HPDE6-E6E7 (cell line): ENCODE measurements around the gene XRCC4.
"Not testable (repeated sequence)": the region's sequence is repeated elsewhere in the genome, so short reads cannot be mapped to it uniquely, and the experiment has no call there.

Experiments
- DNase-seq: peaks from one replicate; pipeline ENCODE4 v3.0.0; 2011; ENCODE audit warnings: missing footprints; ENCODE audit errors: extremely low spot score

Gene XRCC4

GRCh38 chr5:83118471-83118870, 41.1 kb downstream of the XRCC4 start:
- no peak for DNase-seq

GRCh38 chr5:83118976-83119375, 41.6 kb downstream of the XRCC4 start:
- DNase-seq = no peak

GRCh38 chr5:83124593-83124992, 47.2 kb downstream of the XRCC4 start:
- DNase-seq = no peak

GRCh38 chr5:83125560-83125959, 48.2 kb downstream of the XRCC4 start:
- no peak for DNase-seq

GRCh38 chr5:83126501-83126900, 49.2 kb downstream of the XRCC4 start:
- DNase-seq = no peak

GRCh38 chr5:83133797-83134196, 56.5 kb downstream of the XRCC4 start:
- no peak for DNase-seq

- no peak for DNase-seq
Measured at GRCh38 chr5:83142526-83142925, 65.2 kb downstream of the XRCC4 start.

- no peak for DNase-seq
Measured at GRCh38 chr5:83145241-83145640, 67.9 kb downstream of the XRCC4 start.

- DNase-seq = no peak
Measured at GRCh38 chr5:83145882-83146331, 68.6 kb downstream of the XRCC4 start.

- DNase-seq = no peak
Measured at GRCh38 chr5:83146441-83146840, 69.1 kb downstream of the XRCC4 start.

GRCh38 chr5:83147593-83147992, 70.2 kb downstream of the XRCC4 start:
- no peak for DNase-seq

- no peak for DNase-seq
Measured at GRCh38 chr5:83148370-83148769, 71.0 kb downstream of the XRCC4 start.

- DNase-seq = no peak
Measured at GRCh38 chr5:83149671-83150070, 72.3 kb downstream of the XRCC4 start.

GRCh38 chr5:83151821-83152220, 74.5 kb downstream of the XRCC4 start:
- DNase-seq = no peak

GRCh38 chr5:83152996-83153395, 75.6 kb downstream of the XRCC4 start:
- DNase-seq = not testable (repeated sequence)

GRCh38 chr5:83156001-83156400, 78.7 kb downstream of the XRCC4 start:
- DNase-seq = no peak

GRCh38 chr5:83157163-83157562, 79.8 kb downstream of the XRCC4 start:
- DNase-seq = no peak

GRCh38 chr5:83162601-83163000, 85.3 kb downstream of the XRCC4 start:
- no peak for DNase-seq

GRCh38 chr5:83167538-83167937, 90.2 kb downstream of the XRCC4 start:
- no peak for DNase-seq

- no peak for DNase-seq
Measured at GRCh38 chr5:83169571-83170337, 92.4 kb downstream of the XRCC4 start.

GRCh38 chr5:83172011-83172410, 94.7 kb downstream of the XRCC4 start:
- no peak for DNase-seq

GRCh38 chr5:83172655-83173054, 95.3 kb downstream of the XRCC4 start:
- DNase-seq = no peak

GRCh38 chr5:83173826-83174225, 96.5 kb downstream of the XRCC4 start:
- DNase-seq = no peak

- DNase-seq = no peak
Measured at GRCh38 chr5:83177803-83178202, 100.5 kb downstream of the XRCC4 start.
